HG03064 (cell line): Measurements from ENCODE around the gene FGFBP3.

Source experiments
- ATAC-seq: cut with Tn5 transposase; IDR thresholded peaks from one replicate; pipeline ENCODE4 v1.9.1; 2021; ENCODE audit warnings: low read depth; ENCODE audit not compliant: unreplicated experiment

The FGFBP3 gene

GRCh38 chr10:91909117-91909677 is at the start of gene FGFBP3:
Gene FGFBP3, minus strand, starts transcription at chr10:91909486. Its CDS starts 517 bp downstream, at chr10:91908969.
- no peak for ATAC-seq

GRCh38 chr10:91957091-91957490 is 47.8 kb upstream of the FGFBP3 start:
- no peak for ATAC-seq

- ATAC-seq, result no peak
Measured at GRCh38 chr10:91955114-91955513, 45.8 kb upstream of the FGFBP3 start.

- no peak for ATAC-seq
Measured at GRCh38 chr10:91953600-91954160, 44.4 kb upstream of the FGFBP3 start.

GRCh38 chr10:91944880-91945630 is 35.8 kb upstream of the FGFBP3 start:
- no peak for ATAC-seq

GRCh38 chr10:91941426-91941825 is 32.1 kb upstream of the FGFBP3 start:
- no peak for ATAC-seq

GRCh38 chr10:91939653-91940052 is 30.4 kb upstream of the FGFBP3 start:
- ATAC-seq, result no peak

- ATAC-seq, result no peak
Measured at GRCh38 chr10:91935886-91936285, 26.6 kb upstream of the FGFBP3 start.

- no peak for ATAC-seq
Measured at GRCh38 chr10:91932737-91933136, 23.5 kb upstream of the FGFBP3 start.

GRCh38 chr10:91931526-91932190 is 22.4 kb upstream of the FGFBP3 start:
- ATAC-seq, result no peak

GRCh38 chr10:91930939-91931338 is 21.7 kb upstream of the FGFBP3 start:
- no peak for ATAC-seq

GRCh38 chr10:91925022-91925320 is 15.7 kb upstream of the FGFBP3 start:
- no peak for ATAC-seq

- peak; percentile 32 for ATAC-seq
Measured at GRCh38 chr10:91924212-91925021, 15.1 kb upstream of the FGFBP3 start.

GRCh38 chr10:91923371-91924211 is 14.3 kb upstream of the FGFBP3 start, which contains the start of gene BTAF1:
Gene BTAF1, plus strand, starts transcription at chr10:91923770. Its CDS starts 307 bp downstream, at chr10:91924077.
- ATAC-seq, result peak; percentile 97

- no peak for ATAC-seq
Measured at GRCh38 chr10:91919651-91920050, 10.4 kb upstream of the FGFBP3 start.

- no peak for ATAC-seq
Measured at GRCh38 chr10:91910467-91910866, 1.2 kb upstream of the FGFBP3 start.

GRCh38 chr10:91908337-91909116 is 759 bp downstream of the FGFBP3 start:
- peak; percentile 90 for ATAC-seq

- ATAC-seq, result no peak
Measured at GRCh38 chr10:91907914-91908336, 1.4 kb downstream of the FGFBP3 start.

- no peak for ATAC-seq
Measured at GRCh38 chr10:91907033-91907594, 2.2 kb downstream of the FGFBP3 start.
